Gastrocnemius medialis (tissue), 4 donors: ENCODE measurements around the gene DISP1. TPM values are rescaled to one million over a fixed set of nuclear protein-coding genes. Genes with fewer than 3 reads are reported as not detected.

ENCODE experiments used
- ATAC-seq, 2 donors: fragments of 150-250 bp; one replicate each; pipeline ENCODE4 v1.9.1; 2016
- DNase-seq, 2 donors: peaks; one replicate each; pipeline ENCODE4 v3.0.0-alpha.2; 2019
- H3K27ac ChIP-seq, 4 donors: fragments of 200-600 bp; sonication (generic); 1 replicate in 1 of 4; 2 replicates in 3 of 4; pipeline ENCODE4 v1.5.1; 2016 to 2018; ENCODE audit warnings: mild to moderate bottlenecking in 2 of 4, moderate library complexity in 1 of 4
- H3K27me3 ChIP-seq, 3 donors: fragments of 200-600 bp; sonication (generic) in 2 of 3; 1 replicate in 1 of 3; 2 replicates in 2 of 3; pipeline versions ENCODE4 v1.5.1 to v1.6.0; 2016 to 2019; ENCODE audit warnings: mild to moderate bottlenecking in 1 of 3, moderate library complexity in 1 of 3
- H3K36me3 ChIP-seq, 2 donors: fragments of 200-600 bp; sonication (generic) in 1 of 2; one replicate each; pipeline ENCODE4 v1.5.1; 2017 to 2018
- H3K4me1 ChIP-seq, 2 donors: fragments of 200-600 bp; sonication (generic) in 1 of 2; one replicate each; pipeline ENCODE4 v1.5.1; 2016 to 2017; ENCODE audit warnings: mild to moderate bottlenecking in 2 of 2
- H3K4me3 ChIP-seq, 4 donors: fragments of 200-600 bp; sonication (generic) in 3 of 4; 1 replicate in 1 of 4; 2 replicates in 3 of 4; pipeline ENCODE4 v1.5.1; 2016 to 2019; ENCODE audit warnings: mild to moderate bottlenecking in 2 of 4
- H3K9me3 ChIP-seq, 3 donors: fragments of 200-600 bp; sonication (generic) in 2 of 3; 1 replicate in 1 of 3; 2 replicates in 2 of 3; pipeline ENCODE4 v1.5.1; 2016 to 2019
- POLR2A ChIP-seq, 2 donors: fragments of 450-650 bp; IDR thresholded peaks; one replicate each; pipeline ENCODE4 v1.6.1; 2017; ENCODE audit warnings: antibody characterized with exemption in 2 of 2, mild to moderate bottlenecking in 2 of 2, moderate library complexity in 2 of 2
- in situ Hi-C, 4 donors: fragments of 200-750 bp; cut with MboI; loops; one replicate each; pipeline versions ENCODE4 v1.15.0 to v1.8.0; 2017; ENCODE audit warnings: low sequenced_read_pairs in 4 of 4
- intact Hi-C: fragments of 100-400 bp; cut with DNase I; formaldehyde crosslinking; loops from one replicate; pipeline ENCODE4 v1.15.1; 2023; ENCODE audit warnings: low total_unique reads
- total RNA-seq, 4 donors: library from RNA; depleted of rRNA; stranded (reverse); fragments of >200 nt; gene quantifications; one replicate each; pipeline versions ENCODE4 v1.1.0 to v1.2.3, GENCODE V29; 2016
- TF ChIP-seq, protein P1 (sequence below), 5 experiments: fragments of 450-650 bp in 3 of 5; fragments of 200-600 bp in 2 of 5; sonication (generic) in 2 of 5; IDR thresholded peaks in 4 of 5; conservative IDR thresholded peaks in 1 of 5; 1 replicate in 4 of 5; 2 replicates in 1 of 5; pipeline ENCODE4 v1.5.1; 2016 to 2019; ENCODE audit warnings: antibody characterized with exemption in 5 of 5, mild to moderate bottlenecking in 3 of 5, moderate library complexity in 3 of 5

DISP1 gene
- total RNA-seq, 4 donors from 2014 or later: 2.4 to 3.7 (median 2.9) TPM

DNA sequence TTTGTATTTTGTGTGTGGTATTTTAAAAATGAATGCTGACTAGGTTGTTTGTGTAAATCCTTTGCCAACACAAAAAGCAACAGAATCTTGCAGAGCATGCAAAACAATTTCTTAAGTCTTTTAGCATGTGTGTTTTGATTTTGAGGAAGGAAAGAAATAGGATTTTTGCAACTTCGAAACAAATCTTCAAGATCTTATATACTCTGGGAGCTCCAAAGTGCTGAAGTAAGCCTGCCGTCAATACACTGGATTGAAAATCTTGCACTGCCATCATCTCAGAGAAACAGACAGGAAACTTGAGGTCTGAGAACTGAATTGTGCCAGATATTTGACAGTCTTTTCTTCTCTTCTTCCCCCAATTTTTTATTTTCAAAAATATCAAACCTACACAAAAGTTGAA, 29.3 kb upstream of the DISP1 start:
- Histone ChIP-seq H3K9me3 (no peaks in the 10 kb centered on the region), H3K27me3 (no peaks in the 10 kb centered on the region), H3K4me3 (no peak overlapping the region), H3K27ac (no peak overlapping the region), H3K4me1 (no peaks in the 10 kb centered on the region), H3K36me3 (no peaks in the 10 kb centered on the region)
- no peak for DNase-seq
- TF ChIP-seq, protein P1, sequence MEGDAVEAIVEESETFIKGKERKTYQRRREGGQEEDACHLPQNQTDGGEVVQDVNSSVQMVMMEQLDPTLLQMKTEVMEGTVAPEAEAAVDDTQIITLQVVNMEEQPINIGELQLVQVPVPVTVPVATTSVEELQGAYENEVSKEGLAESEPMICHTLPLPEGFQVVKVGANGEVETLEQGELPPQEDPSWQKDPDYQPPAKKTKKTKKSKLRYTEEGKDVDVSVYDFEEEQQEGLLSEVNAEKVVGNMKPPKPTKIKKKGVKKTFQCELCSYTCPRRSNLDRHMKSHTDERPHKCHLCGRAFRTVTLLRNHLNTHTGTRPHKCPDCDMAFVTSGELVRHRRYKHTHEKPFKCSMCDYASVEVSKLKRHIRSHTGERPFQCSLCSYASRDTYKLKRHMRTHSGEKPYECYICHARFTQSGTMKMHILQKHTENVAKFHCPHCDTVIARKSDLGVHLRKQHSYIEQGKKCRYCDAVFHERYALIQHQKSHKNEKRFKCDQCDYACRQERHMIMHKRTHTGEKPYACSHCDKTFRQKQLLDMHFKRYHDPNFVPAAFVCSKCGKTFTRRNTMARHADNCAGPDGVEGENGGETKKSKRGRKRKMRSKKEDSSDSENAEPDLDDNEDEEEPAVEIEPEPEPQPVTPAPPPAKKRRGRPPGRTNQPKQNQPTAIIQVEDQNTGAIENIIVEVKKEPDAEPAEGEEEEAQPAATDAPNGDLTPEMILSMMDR (IDR thresholded peaks at IDR 0.05 in 4 of 5, conservative IDR thresholded peaks at IDR 0.05 in 1 of 5): no peak
- no peak for TF ChIP-seq POLR2A (IDR thresholded peaks at IDR 0.05)
- intact Hi-C loops (no loop called here), in situ Hi-C loops (no loop called here)
- ATAC-seq: no peak

DNA sequence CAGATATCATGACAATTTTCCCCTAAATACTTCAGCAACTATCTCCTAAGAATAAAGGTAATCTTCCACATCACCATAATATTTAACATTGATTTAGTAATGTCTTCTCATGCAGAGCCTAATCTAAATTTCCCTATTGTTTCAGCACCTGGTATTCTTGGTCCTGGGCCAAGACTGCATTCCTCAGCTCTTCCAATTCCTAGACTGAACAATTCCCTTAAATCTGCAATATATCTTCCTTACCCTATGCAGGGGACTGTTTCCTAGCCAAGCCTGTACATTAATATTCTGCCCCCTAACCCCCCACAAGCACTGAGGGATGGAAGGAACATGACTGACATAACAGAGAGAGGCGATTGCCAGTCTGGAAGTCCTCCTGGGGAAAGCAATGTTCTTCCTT, 28.7 kb upstream of the DISP1 start:
- Histone ChIP-seq H3K27ac (no peak overlapping the region), H3K36me3 (no peaks in the 10 kb centered on the region), H3K4me1 (no peaks in the 10 kb centered on the region), H3K4me3 (no peak overlapping the region), H3K27me3 (no peaks in the 10 kb centered on the region), H3K9me3 (no peaks in the 10 kb centered on the region)
- ATAC-seq (no peak), DNase-seq (no peak)
- TF ChIP-seq POLR2A (IDR thresholded peaks at IDR 0.05): no peak
- TF ChIP-seq, protein P1 (IDR thresholded peaks at IDR 0.05 in 4 of 5, conservative IDR thresholded peaks at IDR 0.05 in 1 of 5): no peak
- in situ Hi-C loops (no loop called here), intact Hi-C loops (no loop called here)

DNA sequence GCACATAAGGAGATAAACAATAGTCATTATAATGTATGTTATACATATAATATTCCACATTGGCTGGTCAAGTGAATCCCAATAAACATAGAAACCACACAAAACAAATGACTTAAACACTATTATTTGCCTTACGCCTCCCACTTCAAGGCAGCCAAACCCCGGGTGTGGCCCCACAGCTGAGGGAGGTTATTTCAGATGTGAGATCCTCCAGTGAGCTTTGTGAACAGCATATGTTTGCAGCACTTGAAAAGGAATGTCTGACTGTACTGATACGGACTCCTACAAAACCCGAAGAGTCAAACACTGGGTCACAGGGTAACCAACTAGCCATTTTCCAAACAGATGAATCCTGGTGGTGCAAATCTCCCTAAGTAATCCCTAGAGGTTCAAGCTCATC, 27.1 kb upstream of the DISP1 start:
- intact Hi-C loops: no loop called here
- H3K4me3 ChIP-seq: no peak overlapping the region
- no peaks in the 10 kb centered on the region for H3K36me3 ChIP-seq
- H3K27ac ChIP-seq: no peak overlapping the region
- H3K4me1 ChIP-seq: no peaks in the 10 kb centered on the region
- H3K27me3 ChIP-seq: no peaks in the 10 kb centered on the region
- DNase-seq (no peak), ATAC-seq (no peak)
- no peak for TF ChIP-seq POLR2A (IDR thresholded peaks at IDR 0.05)
- TF ChIP-seq, protein P1 (IDR thresholded peaks at IDR 0.05 in 4 of 5, conservative IDR thresholded peaks at IDR 0.05 in 1 of 5): no peak
- H3K9me3 ChIP-seq: no peaks in the 10 kb centered on the region
- in situ Hi-C loops: no loop called here

DNA sequence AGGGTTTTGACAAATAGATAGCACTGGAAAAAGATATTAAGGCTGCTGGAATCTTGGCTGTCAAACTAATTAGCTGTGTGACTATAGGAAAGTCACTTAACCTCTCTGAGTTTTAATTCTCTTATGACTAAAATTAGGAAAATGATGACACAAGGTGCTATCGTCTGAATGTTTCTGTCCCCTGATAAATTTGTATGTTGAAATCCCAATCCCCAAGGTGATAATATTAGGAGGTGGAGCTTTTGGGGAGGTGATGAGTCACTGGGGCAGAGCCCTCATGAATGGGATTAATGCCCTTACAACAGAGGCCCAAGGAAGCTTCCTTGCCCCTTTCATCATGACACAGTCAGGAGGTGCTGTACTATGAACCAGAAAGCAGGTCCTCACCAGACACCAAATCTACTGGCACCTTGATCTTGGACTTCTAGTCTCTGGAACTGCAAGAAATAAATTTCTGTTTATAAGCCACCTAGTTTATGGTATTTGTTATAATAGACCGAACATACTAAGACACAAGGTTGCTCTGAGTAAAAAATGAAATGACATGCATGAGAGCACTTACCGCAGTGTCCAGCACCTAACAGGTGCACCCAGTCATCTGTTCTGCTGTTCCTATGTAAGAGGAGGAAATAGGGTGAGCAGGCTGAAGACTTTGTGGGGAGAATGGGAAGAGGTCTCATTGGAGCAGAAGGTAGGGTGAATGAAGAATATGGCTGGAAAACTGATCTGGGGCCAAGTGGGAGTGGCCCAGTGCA, 26.3 kb upstream of the DISP1 start:
- ATAC-seq (no peak), DNase-seq (no peak)
- no peaks in the 10 kb centered on the region for H3K4me1 ChIP-seq
- in situ Hi-C loops: no loop called here
- H3K27me3 ChIP-seq: no peaks in the 10 kb centered on the region
- no peak overlapping the region for H3K27ac ChIP-seq
- no peaks in the 10 kb centered on the region for H3K9me3 ChIP-seq
- intact Hi-C loops: no loop called here
- no peak for TF ChIP-seq POLR2A (IDR thresholded peaks at IDR 0.05)
- TF ChIP-seq, protein P1 (IDR thresholded peaks at IDR 0.05 in 4 of 5, conservative IDR thresholded peaks at IDR 0.05 in 1 of 5): no peak
- no peaks in the 10 kb centered on the region for H3K36me3 ChIP-seq
- no peak overlapping the region for H3K4me3 ChIP-seq

DNA sequence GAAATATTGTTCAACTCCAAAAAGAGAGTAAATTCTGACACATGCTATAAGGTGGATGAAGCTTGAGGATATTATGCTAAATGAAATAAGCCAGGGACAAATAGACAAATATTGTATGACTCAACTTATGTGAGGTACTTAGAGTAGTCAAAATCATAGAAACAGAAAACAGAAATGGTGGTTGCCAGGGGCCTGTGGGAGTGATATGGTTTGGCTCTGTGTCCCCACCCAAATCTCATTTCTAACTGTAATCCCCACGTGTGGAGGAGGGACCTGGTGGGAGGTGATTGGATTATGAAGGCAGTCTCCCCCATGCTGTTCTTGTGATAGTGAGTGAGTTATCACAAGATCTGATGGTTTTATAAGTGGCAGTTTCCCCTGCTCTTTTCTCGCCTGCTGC, 24.7 kb upstream of the DISP1 start:
- in situ Hi-C loops: loop anchor here (5.0 to 10.0 kb wide), 4 partner anchors 292 to 305 kb away; no protein-coding TSS in a partner anchor
- intact Hi-C loops: no loop called here

More for the DNA sequence above, 24.7 kb upstream of the DISP1 start:
- ATAC-seq (no peak), DNase-seq (no peak)
- H3K27me3 ChIP-seq: no peaks in the 10 kb centered on the region
- no peak overlapping the region for H3K4me3 ChIP-seq
- H3K36me3 ChIP-seq: no peaks in the 10 kb centered on the region
- H3K27ac ChIP-seq: no peak overlapping the region
- no peaks in the 10 kb centered on the region for H3K9me3 ChIP-seq
- TF ChIP-seq POLR2A (IDR thresholded peaks at IDR 0.05): no peak
- TF ChIP-seq, protein P1 (IDR thresholded peaks at IDR 0.05 in 4 of 5, conservative IDR thresholded peaks at IDR 0.05 in 1 of 5): no peak
- H3K4me1 ChIP-seq: no peaks in the 10 kb centered on the region
